ENCODE measurements around the gene FERMT1. TPM values are rescaled to one million over a fixed set of nuclear protein-coding genes. Genes with fewer than 3 reads are reported as not detected.

The FERMT1 gene
- total and polyA plus RNA-seq, 2 donors (not counting 3 experiments of a cell fraction or from before 2014, with no cell fraction given), result 0.11 to 1.5 TPM

GRCh38 chr20:6079016-6079415 is 43.8 kb downstream of the FERMT1 start:
- H3K9ac ChIP-seq (replicated peaks; ENCODE audit: extremely low read depth, insufficient read depth, low read length), result no peak overlapping the region
- H3K4me3 ChIP-seq (replicated peaks in 1 of 3; ENCODE audit: insufficient read depth in 1 of 3, low read depth in 1 of 3, low read length in 3 of 3), result no peak overlapping the region
- FAIRE-seq, result no peak
- no TSS peak for BruUV-seq (replicated peaks)
- H3K27ac ChIP-seq (ENCODE audit: insufficient read depth, low read depth, low read length), result no peak overlapping the region
- no peak for DNase-seq (ENCODE audit: low read depth, low spot score)
- ChIA-PET CTCF (interaction anchor here (1.1 to 9.1 kb wide), 4 partner anchors 11 to 549 kb away, joined by 3 to 191 read pairs (median 5); no protein-coding TSS in a partner anchor), POLR2A (no interaction called here)
- no peaks in the 10 kb centered on the region for H3K9me1 ChIP-seq (replicated peaks; ENCODE audit: control insufficient read depth, extremely low read depth, insufficient read depth, low read length)
- no peak overlapping the region for H2AFZ ChIP-seq (ENCODE audit: low read depth, low read length)
- no peak overlapping the region for H3K4me2 ChIP-seq (ENCODE audit: insufficient read depth, low read length)
- no peaks in the 10 kb centered on the region for H3K36me3 ChIP-seq (ENCODE audit: control insufficient read depth in 2 of 2, extremely low read depth in 1 of 2, insufficient read depth in 2 of 2, low read length in 2 of 2)
- H4K20me1 ChIP-seq (replicated peaks; ENCODE audit: control insufficient read depth, extremely low read depth, insufficient read depth, low read length), result no peaks in the 10 kb centered on the region
- H3K79me2 ChIP-seq (ENCODE audit: control insufficient read depth, insufficient read depth, low read length), result no peaks in the 10 kb centered on the region
- TF ChIP-seq JUN (IDR thresholded peaks at IDR 0.05; ENCODE audit: borderline replicate concordance, insufficient read depth, insufficient read length, low read depth) (no peak), FOS (IDR thresholded peaks at IDR 0.05; ENCODE audit: borderline replicate concordance, insufficient read depth, low read length) (no peak), MYC (IDR thresholded peaks at IDR 0.05; ENCODE audit: low read depth, low read length) (no peak), CTCF (IDR thresholded peaks at IDR 0.05; ENCODE audit: extremely low read depth in 1 of 2, insufficient read depth in 1 of 2, low read depth in 1 of 2, low read length in 2 of 2) (no peak), POLR2AphosphoS5 (IDR thresholded peaks at IDR 0.05; ENCODE audit: insufficient read depth, low read depth, low read length) (no peak), GATA2 (IDR thresholded peaks at IDR 0.05; ENCODE audit: insufficient read depth, insufficient read length, low read depth, low read length) (no peak), POLR2A (IDR thresholded peaks at IDR 0.05; ENCODE audit: low read depth, low read length) (no peak), EZH2 (IDR thresholded peaks at IDR 0.05; ENCODE audit: borderline replicate concordance, low read depth, low read length, severe bottlenecking) (no peak)
- TF ChIP-seq, protein P1, sequence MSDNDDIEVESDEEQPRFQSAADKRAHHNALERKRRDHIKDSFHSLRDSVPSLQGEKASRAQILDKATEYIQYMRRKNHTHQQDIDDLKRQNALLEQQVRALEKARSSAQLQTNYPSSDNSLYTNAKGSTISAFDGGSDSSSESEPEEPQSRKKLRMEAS (IDR thresholded peaks at IDR 0.05; ENCODE audit: insufficient read depth, insufficient read length), result no peak
- no peaks in the 10 kb centered on the region for H3K9me3 ChIP-seq (replicated peaks; ENCODE audit: control insufficient read depth, insufficient read depth, low read length)
- dilution Hi-C loops (cut with MboI; ENCODE audit: extremely low pct_ligation_motif_present, low sequenced_read_pairs) (no loop called here), intact Hi-C loops (cut with micrococcal nuclease) (loop anchor here (5.0 kb wide), 1 partner anchor 292 kb away; no protein-coding TSS in a partner anchor)
- no peaks in the 10 kb centered on the region for H3K4me1 ChIP-seq (ENCODE audit: control insufficient read depth, extremely low read depth, insufficient read depth, low read length)
- H3K27me3 ChIP-seq (ENCODE audit: control insufficient read depth in 2 of 2, insufficient read depth in 2 of 2, low read length in 2 of 2), result no peaks in the 10 kb centered on the region

All from endothelial cell of umbilical vein (primary cell).